K562 (cell line): ENCODE data around the gene HPS4. TPM values are rescaled to one million over a fixed set of nuclear protein-coding genes. Genes with fewer than 3 reads are reported as not detected.

Source experiments
- ATAC-seq: fragments of 200-7000 bp; cut with Tn5 transposase; 3 replicates; pipeline ENCODE4 v1.9.1; 2020; ENCODE audit warnings: moderate library complexity
- BruUV-seq: library from RNA; stranded (reverse); fragments of 400-500 nt; replicated peaks from 2 replicates; lab custom pipeline; 2021; lab: Mats Ljungman, UMichigan
- CTCF ChIA-PET: fragments of 300-600 bp; formaldehyde crosslinking; extraction: SDS; loops from one replicate; lab custom pipeline; 2021; ENCODE audit warnings: low intra/inter-chr PET ratio; lab: Yijun Ruan, JAX
- POLR2A ChIA-PET: fragments of 300-600, 350-650 bp; sonication (Branson Sonifier 250); formaldehyde crosslinking; extraction: SDS; loops from one replicate; lab custom pipeline; 2021; ENCODE audit warnings: antibody characterized with exemption, inconsistent platforms; lab: Yijun Ruan, JAX
- DNase-seq, 4 experiments: peaks; one replicate each; pipeline versions ENCODE4 v3.0.0 to v3.0.0-alpha.2; 2011 to 2018; ENCODE audit warnings: low spot score in 3 of 4, mixed read lengths in 3 of 4; ENCODE audit errors: extremely low read depth in 1 of 4
- FAIRE-seq: peaks from 2 replicates; lab custom pipeline; 2011; peaks lifted over from hg19 to GRCh38; lab: Jason Lieb, UNC
- H2AFZ ChIP-seq: 2 replicates; pipeline ENCODE4 v1.6.0; 2011; ENCODE audit warnings: low read depth, low read length, control low read depth, inconsistent platforms
- H3K27ac ChIP-seq: fragments of 200-600 bp; 3 replicates; pipeline ENCODE4 v1.8.0; 2011; ENCODE audit warnings: low read depth, mild to moderate bottlenecking, control low read depth, inconsistent platforms, low read length, moderate library complexity, mixed read lengths; ENCODE audit errors: extremely low read depth
- H3K27me3 ChIP-seq, 2 experiments: fragments of 300-600 bp in 1 of 2; 2 replicates in 1 of 2; 3 replicates in 1 of 2; pipeline versions ENCODE4 v1.6.0 to v1.8.0; 2011; ENCODE audit warnings: inconsistent platforms in 2 of 2, low read length in 2 of 2, mild to moderate bottlenecking in 1 of 2, mixed read lengths in 1 of 2, moderate library complexity in 1 of 2; ENCODE audit not compliant: control insufficient read depth in 2 of 2, insufficient read depth in 2 of 2
- H3K36me3 ChIP-seq: fragments of 300-600 bp; 3 replicates; pipeline ENCODE4 v1.8.0; 2011; ENCODE audit warnings: mild to moderate bottlenecking, low read length, inconsistent platforms; ENCODE audit not compliant: control insufficient read depth, insufficient read depth
- H3K4me1 ChIP-seq, 2 experiments: fragments of 200-600 bp in 1 of 2; replicated peaks in 1 of 2; 2 replicates in 1 of 2; 3 replicates in 1 of 2; pipeline versions ENCODE4 v1.5.1 to v1.8.0; 2011; ENCODE audit warnings: inconsistent platforms in 2 of 2, low read length in 2 of 2, mild to moderate bottlenecking in 1 of 2, mixed read lengths in 1 of 2, moderate library complexity in 1 of 2; ENCODE audit not compliant: control insufficient read depth in 2 of 2, insufficient read depth in 2 of 2
- H3K4me2 ChIP-seq: 2 replicates; pipeline ENCODE4 v1.6.1; 2011; ENCODE audit warnings: low read length, control low read depth, inconsistent platforms, mixed read lengths; ENCODE audit not compliant: insufficient read depth
- H3K4me3 ChIP-seq: fragments of 200-600 bp; sonication (generic), shearing (Covaris generic); 2 replicates; pipeline ENCODE4 v1.5.1; 2016; ENCODE audit warnings: control low read depth, inconsistent platforms
- H3K79me2 ChIP-seq: fragments of 200-600 bp; 3 replicates; pipeline ENCODE4 v1.8.0; 2011; ENCODE audit warnings: low read length, inconsistent platforms; ENCODE audit not compliant: control insufficient read depth, insufficient read depth
- H3K9ac ChIP-seq, 2 experiments: 2 replicates each; pipeline versions ENCODE4 v1.6.0 to v1.6.1; 2011; ENCODE audit warnings: low read depth in 2 of 2, low read length in 2 of 2, control low read depth in 1 of 2, inconsistent platforms in 1 of 2, mild to moderate bottlenecking in 1 of 2, mixed read lengths in 1 of 2; ENCODE audit not compliant: insufficient read depth in 1 of 2
- H3K9me1 ChIP-seq: one replicate; pipeline ENCODE4 v1.6.0; 2011; ENCODE audit warnings: inconsistent platforms, mild to moderate bottlenecking, low read length, moderate library complexity; ENCODE audit not compliant: control insufficient read depth, insufficient read depth
- H3K9me3 ChIP-seq: replicated peaks from 2 replicates; pipeline ENCODE4 v1.5.1; 2011; ENCODE audit warnings: low read depth, low read length, inconsistent platforms; ENCODE audit not compliant: control insufficient read depth, insufficient read depth
- H4K20me1 ChIP-seq: replicated peaks from 2 replicates; pipeline ENCODE4 v1.6.1; 2011; ENCODE audit warnings: low read length, inconsistent platforms, mixed read lengths; ENCODE audit not compliant: control insufficient read depth, insufficient read depth
- CSDE1 ChIP-seq, 2 experiments: fragments of 450-650 bp; IDR thresholded peaks; 2 replicates each; pipeline ENCODE4 v1.6.1; 2016; ENCODE audit warnings: mild to moderate bottlenecking in 1 of 2
- DPF2 ChIP-seq: fragments of 450-650 bp; IDR thresholded peaks from 2 replicates; pipeline ENCODE4 v1.6.1; 2016
- HLTF ChIP-seq: fragments of 450-650 bp; IDR thresholded peaks from 2 replicates; pipeline ENCODE4 v1.6.1; 2016
- MECOM ChIP-seq: fragments of 250-450 bp; sonication (Bioruptor Pico); IDR thresholded peaks from 2 replicates; pipeline ENCODE4 v1.8.0; 2022; ENCODE audit warnings: inconsistent platforms
- NBN ChIP-seq: fragments of 450-650 bp; IDR thresholded peaks from 2 replicates; pipeline ENCODE4 v1.6.1; 2016; ENCODE audit warnings: low read depth, mild to moderate bottlenecking
- NKRF ChIP-seq: fragments of 450-650 bp; IDR thresholded peaks from 2 replicates; pipeline ENCODE4 v1.6.1; 2016; ENCODE audit warnings: borderline replicate concordance
- POLR2G ChIP-seq: fragments of 200-400 bp; formaldehyde crosslinking; IDR thresholded peaks from 2 replicates; pipeline ENCODE4 v1.6.1; 2017; ENCODE audit warnings: low read depth, mild to moderate bottlenecking, antibody characterized with exemption, low read length, moderate library complexity
- PURB ChIP-seq: sonication (generic); formaldehyde crosslinking; IDR thresholded peaks from 2 replicates; pipeline ENCODE4 v1.9.0; 2021; ENCODE audit warnings: low read depth, mild to moderate bottlenecking, missing genetic modification reagents
- RFX5 ChIP-seq: IDR thresholded peaks from 2 replicates; pipeline ENCODE4 v1.6.1; 2011; ENCODE audit warnings: low read depth, mild to moderate bottlenecking, improper control_type of control experiment, low read length
- TARDBP ChIP-seq: fragments of 450-650 bp; IDR thresholded peaks from 2 replicates; pipeline ENCODE4 v1.6.1; 2016
- THRA ChIP-seq: fragments of 450-650 bp; IDR thresholded peaks from 2 replicates; pipeline ENCODE4 v1.6.1; 2017; ENCODE audit warnings: mild to moderate bottlenecking, moderate library complexity
- ZBTB7A ChIP-seq: IDR thresholded peaks from 2 replicates; pipeline ENCODE4 v1.6.1; 2011; ENCODE audit warnings: low read depth, mild to moderate bottlenecking, low read length, moderate library complexity, borderline replicate concordance; ENCODE audit not compliant: control insufficient read depth
- ZNF24 ChIP-seq: fragments of 450-650 bp; IDR thresholded peaks from 2 replicates; pipeline ENCODE4 v1.6.1; 2016
- ZNF668 ChIP-seq: fragments of 250-450 bp; sonication (Bioruptor Pico); IDR thresholded peaks from 2 replicates; pipeline ENCODE4 v1.8.0; 2022; ENCODE audit warnings: mild to moderate bottlenecking, inconsistent platforms
- WGBS: fragments of 100-300 bp; shearing (Covaris generic); methylation state at CpG from one replicate; pipeline ENCODE4 v1.1.6; 2016; ENCODE audit warnings: low coverage, mixed read lengths; ENCODE audit not compliant: insufficient coverage; ENCODE audit errors: missing lambda C conversion rate; 5-methylcytosine and 5-hydroxymethylcytosine counted together
- in situ Hi-C: fragments of 300-500 bp; cut with MboI; formaldehyde crosslinking; loops from 4 replicates; pipeline ENCODE4 v1.15.0; 2018; ENCODE audit warnings: inconsistent platforms, mixed read lengths
- intact Hi-C: fragments of 100-400 bp; cut with micrococcal nuclease; formaldehyde crosslinking; loops from 2 replicates; pipeline ENCODE4 v1.14.2; 2022
- polyA plus RNA-seq, 8 experiments: library from polyadenylated mRNA; depleted of rRNA in 4 of 8; stranded (reverse) in 5 of 8; unstranded in 3 of 8; fragments of >200 nt; fragmentation: Nextera tagmentation in 2 of 8; fragmentation: Illumina TruSeq in 1 of 8; extraction: Ambion mirVana in 2 of 8; extraction: Trizol in 1 of 8; gene quantifications; 2 replicates each; pipeline versions ENCODE4 v1.2.1 to v1.2.3, GENCODE V29; 2011 to 2014; ENCODE audit warnings: inconsistent platforms in 1 of 8, missing spikeins in 1 of 8
- total RNA-seq, 7 experiments: library from RNA; depleted of rRNA in 6 of 7; stranded (reverse); fragments of >200 nt in 6 of 7; fragmentation: Illumina TruSeq in 2 of 7; extraction: Trizol in 2 of 7; gene quantifications; 2 replicates each; pipeline versions ENCODE4 v1.2.1 to v1.2.3, GENCODE V29; 2011 to 2021; ENCODE audit warnings: low replicate concordance in 1 of 7
- TF ChIP-seq, protein P1 (sequence below), 2 experiments: IDR thresholded peaks in 1 of 2; conservative IDR thresholded peaks in 1 of 2; 2 replicates each; pipeline ENCODE4 v1.6.1; 2016; ENCODE audit warnings: low read depth in 2 of 2, mild to moderate bottlenecking in 1 of 2, missing compliant biosample characterization in 1 of 2, missing genetic modification characterization in 1 of 2, moderate library complexity in 1 of 2

HPS4 gene
- total and polyA plus RNA-seq, 9 of the 15 experiments (the other 6 are each of a cell fraction or from before 2014, with no cell fraction given): 12.8 to 29.2 (median 25.3) TPM

DNA sequence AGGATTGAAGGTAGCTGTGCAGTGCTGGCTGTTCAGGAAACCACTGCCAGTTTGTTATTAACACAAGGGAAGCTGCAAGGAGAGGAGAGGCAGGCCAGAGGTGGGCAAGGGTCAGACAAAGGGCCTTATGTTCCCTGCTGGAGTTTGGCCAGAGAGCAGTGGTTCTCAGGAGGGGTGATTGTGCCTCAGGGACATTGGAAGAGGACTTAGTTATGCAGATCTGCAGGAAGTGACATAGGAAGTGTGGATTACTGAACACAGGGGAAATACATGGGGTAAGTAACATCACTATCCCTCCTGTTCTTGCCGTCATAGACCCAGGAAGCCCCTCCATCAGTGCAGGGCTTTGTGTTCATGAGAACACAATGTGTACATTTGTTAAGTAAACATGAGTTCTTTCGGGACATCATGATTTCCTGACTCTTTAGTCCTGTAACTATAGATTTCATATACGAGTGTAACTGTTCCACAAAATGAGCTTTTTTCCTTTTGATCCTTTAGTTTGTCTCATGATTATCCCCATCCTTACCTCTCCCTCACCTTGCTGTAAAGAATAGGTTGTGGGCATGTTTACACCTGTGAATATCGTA, 6.0 kb upstream of the HPS4 start:
- H3K4me3 ChIP-seq: no peak overlapping the region
- intact Hi-C loops: loop anchor here (10.0 kb wide), 1 partner anchor 95 kb away; no protein-coding TSS in a partner anchor
- in situ Hi-C loops: no loop called here
- DNase-seq (no peak), ATAC-seq (no peak), FAIRE-seq (no peak)
- no peak for TF ChIP-seq ZNF24
- no peak for TF ChIP-seq NKRF
- TF ChIP-seq ZBTB7A: no peak
- no peak for TF ChIP-seq THRA
- TF ChIP-seq MECOM (CRISPR knock-in tag): no peak
- TF ChIP-seq NBN: no peak
- no peak for TF ChIP-seq CSDE1 (IDR thresholded peaks at IDR 0.05)
- no peak for TF ChIP-seq PURB
- no peak for TF ChIP-seq ZNF668
- no peak for TF ChIP-seq DPF2
- TF ChIP-seq TARDBP: no peak
- TF ChIP-seq POLR2G: no peak
- no peak for TF ChIP-seq RFX5
- TF ChIP-seq, protein P1, sequence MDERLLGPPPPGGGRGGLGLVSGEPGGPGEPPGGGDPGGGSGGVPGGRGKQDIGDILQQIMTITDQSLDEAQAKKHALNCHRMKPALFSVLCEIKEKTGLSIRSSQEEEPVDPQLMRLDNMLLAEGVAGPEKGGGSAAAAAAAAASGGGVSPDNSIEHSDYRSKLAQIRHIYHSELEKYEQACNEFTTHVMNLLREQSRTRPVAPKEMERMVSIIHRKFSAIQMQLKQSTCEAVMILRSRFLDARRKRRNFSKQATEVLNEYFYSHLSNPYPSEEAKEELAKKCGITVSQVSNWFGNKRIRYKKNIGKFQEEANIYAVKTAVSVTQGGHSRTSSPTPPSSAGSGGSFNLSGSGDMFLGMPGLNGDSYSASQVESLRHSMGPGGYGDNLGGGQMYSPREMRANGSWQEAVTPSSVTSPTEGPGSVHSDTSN (CRISPR knock-in tag; IDR thresholded peaks at IDR 0.05; ENCODE audit: low read depth): no peak
- TF ChIP-seq, protein P1 (tag; conservative IDR thresholded peaks at IDR 0.05; ENCODE audit: low read depth): no peak
- no peak for TF ChIP-seq HLTF
- no peak overlapping the region for H3K4me2 ChIP-seq
- H3K9ac ChIP-seq: no peak overlapping the region
- H2AFZ ChIP-seq: no peak overlapping the region
- ChIA-PET CTCF (no interaction called here), POLR2A (interaction anchor here (0.8 kb wide), 1 partner anchor 84 kb away, joined by 4 read pairs; no protein-coding TSS in a partner anchor)
- H3K9me1 ChIP-seq: no peaks in the 10 kb centered on the region
- peaks cover 13 to 36% of the 10 kb centered on the region in 2 experiments; a peak in 3 of 5 replicates for H3K4me1 ChIP-seq
- H3K79me2 ChIP-seq: peaks cover 42% of the 10 kb centered on the region
- H3K27me3 ChIP-seq: no peaks in the 10 kb centered on the region
- H3K27ac ChIP-seq: no peak overlapping the region; the same call in 2 of the 3 replicates
- no peaks in the 10 kb centered on the region for H4K20me1 ChIP-seq
- no peaks in the 10 kb centered on the region; the same call in 1 of the 2 replicates for H3K9me3 ChIP-seq
- BruUV-seq: no TSS peak
- H3K36me3 ChIP-seq: peaks cover 88% of the 10 kb centered on the region
- 94% methylated on average over 4 of the region's 4 CpGs for WGBS
